ENCODE results near the gene RGS1.
"Not testable (repeated sequence)": the region's sequence is repeated elsewhere in the genome, so short reads cannot be mapped to it uniquely, and the experiment has no call there.

Gene RGS1, protein sequence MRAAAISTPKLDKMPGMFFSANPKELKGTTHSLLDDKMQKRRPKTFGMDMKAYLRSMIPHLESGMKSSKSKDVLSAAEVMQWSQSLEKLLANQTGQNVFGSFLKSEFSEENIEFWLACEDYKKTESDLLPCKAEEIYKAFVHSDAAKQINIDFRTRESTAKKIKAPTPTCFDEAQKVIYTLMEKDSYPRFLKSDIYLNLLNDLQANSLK

GRCh38 chr1:192575499-192576189, at the start of gene RGS1:
Gene RGS1 (plus strand): TSS chr1:192575773. CDS start chr1:192575793, 20 bp downstream.
- DNase-seq, result no peak

GRCh38 chr1:192527111-192527795, 48.3 kb upstream of the RGS1 start:
- no peak for DNase-seq

- no peak for DNase-seq
Measured at GRCh38 chr1:192527950-192528349, 47.6 kb upstream of the RGS1 start.

- DNase-seq, result no peak
Measured at GRCh38 chr1:192529031-192529755, 46.4 kb upstream of the RGS1 start.

DNA sequence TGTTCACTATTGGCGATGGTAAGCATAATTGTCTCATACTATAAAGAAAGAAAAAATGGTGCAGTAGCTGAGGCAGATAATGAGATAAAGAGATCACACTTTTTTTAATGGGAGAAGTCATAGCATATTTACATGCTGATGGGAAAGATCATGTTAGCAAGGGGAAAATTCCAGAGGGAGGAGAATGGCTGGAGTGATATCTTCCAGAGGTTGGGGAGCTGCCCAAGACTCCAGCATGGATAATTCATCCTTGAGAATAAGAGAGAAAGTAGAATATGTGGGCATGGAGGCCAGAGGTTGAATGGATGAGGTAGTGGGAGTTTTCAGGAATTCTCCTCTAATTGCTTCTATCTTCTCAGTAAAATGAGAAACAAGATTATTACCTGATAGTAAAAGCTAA, 45.8 kb upstream of the RGS1 start:
- no peak for DNase-seq

GRCh38 chr1:192530254-192530653, 45.3 kb upstream of the RGS1 start:
- DNase-seq, result no peak

DNA sequence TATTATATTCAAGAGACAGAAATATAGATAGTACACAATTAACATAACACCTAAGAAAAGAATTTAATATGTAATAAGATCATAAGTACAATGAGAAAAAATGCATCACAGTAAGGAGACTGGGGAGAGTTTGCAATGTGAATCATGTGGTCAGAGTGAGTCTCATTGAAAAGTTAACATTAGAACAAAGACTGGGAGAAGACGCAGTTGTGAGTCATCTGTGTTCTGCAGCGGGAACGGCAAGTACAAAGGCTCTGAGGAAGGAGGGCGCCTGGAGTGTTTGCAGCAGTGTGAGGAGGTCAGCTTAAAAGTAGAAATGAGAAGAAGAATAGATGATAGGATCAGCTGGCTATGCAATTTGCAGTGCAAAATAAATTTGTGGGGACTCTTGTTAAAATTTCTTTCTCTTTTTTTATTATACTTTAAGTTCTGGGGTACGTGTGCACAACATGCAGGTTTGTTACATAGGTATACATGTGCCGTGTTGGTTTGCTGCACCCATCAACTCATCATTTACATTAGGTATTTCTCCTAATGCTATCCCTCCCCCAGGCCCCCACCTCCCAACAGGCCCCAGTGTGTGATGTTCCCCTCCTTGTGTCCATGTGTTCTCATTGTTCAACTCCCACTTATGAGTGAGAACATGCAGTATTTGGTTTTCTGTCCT, 44.4 kb upstream of the RGS1 start:
- not testable (repeated sequence) for DNase-seq

DNA sequence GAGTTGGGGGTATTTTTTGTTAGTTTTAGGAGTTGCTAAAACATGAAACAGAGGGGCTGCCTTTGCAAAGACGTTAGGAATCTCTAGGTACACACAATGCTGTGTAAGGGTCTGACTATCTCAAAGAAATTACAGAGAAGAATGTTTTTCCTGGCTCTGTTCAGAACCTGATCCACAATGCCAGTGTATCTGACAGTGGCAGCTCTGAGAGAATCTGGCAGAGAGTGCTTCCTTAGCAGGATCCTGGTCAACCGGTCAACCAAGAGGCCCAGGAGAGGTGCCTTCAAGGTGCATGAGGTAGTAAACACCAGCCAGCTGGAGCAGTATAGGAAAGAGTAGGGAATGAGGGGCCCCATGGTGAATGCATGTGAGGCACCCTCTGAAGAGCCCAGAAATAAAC, 40.9 kb upstream of the RGS1 start:
- DNase-seq, result no peak

GRCh38 chr1:192535916-192536664, 39.5 kb upstream of the RGS1 start:
- no peak for DNase-seq

GRCh38 chr1:192538407-192539296, 36.9 kb upstream of the RGS1 start:
- DNase-seq, result no peak

GRCh38 chr1:192539297-192540092, 36.1 kb upstream of the RGS1 start:
- no peak for DNase-seq

DNA sequence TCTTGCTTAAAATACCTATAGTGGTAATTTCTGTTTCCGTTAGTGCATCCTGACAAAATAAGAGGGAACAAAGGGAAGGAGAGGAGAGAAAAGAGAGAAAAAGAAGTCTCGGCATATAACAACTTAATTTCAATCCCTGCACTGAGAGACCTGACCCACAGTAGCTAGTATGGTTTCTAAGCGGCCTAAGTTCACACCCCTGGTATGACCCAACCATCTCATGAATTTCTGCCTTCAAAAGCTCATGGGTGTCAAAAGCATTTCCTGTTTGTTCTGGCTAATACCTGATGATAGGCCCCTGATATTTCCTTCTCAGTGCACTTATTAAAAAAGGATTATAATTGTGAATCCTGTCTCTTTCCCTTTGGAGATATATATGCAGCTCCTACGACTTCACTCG, 32.1 kb upstream of the RGS1 start:
- no peak for DNase-seq

DNA sequence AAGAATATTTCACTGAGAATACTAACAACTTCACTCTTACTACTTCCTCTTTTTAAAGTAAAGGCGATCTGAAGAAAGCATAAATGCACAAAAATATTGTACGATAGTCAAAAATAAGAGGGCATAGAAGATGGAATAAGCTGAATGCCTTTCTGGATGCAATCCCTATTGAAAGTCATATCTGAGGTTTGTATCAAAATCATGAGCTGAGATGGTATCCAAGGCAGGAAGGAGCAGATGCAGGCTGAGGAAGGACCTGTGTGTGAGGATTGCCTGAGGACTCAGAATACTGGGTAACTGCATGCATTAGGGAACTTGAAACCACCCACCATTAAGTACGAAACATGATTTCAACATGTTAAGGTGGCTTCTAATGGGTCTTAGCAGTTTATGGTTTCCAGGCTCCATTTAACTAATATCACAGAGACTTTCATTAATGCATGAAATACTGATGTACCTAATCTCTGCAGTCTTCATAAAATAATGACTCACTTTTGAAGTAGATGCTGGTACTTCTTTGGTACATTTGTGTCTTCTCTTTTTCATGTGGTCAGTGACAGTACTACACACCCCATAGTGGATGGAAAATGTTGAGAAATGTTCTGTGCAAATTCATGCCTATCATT, 29.6 kb upstream of the RGS1 start:
- no peak for DNase-seq

DNA sequence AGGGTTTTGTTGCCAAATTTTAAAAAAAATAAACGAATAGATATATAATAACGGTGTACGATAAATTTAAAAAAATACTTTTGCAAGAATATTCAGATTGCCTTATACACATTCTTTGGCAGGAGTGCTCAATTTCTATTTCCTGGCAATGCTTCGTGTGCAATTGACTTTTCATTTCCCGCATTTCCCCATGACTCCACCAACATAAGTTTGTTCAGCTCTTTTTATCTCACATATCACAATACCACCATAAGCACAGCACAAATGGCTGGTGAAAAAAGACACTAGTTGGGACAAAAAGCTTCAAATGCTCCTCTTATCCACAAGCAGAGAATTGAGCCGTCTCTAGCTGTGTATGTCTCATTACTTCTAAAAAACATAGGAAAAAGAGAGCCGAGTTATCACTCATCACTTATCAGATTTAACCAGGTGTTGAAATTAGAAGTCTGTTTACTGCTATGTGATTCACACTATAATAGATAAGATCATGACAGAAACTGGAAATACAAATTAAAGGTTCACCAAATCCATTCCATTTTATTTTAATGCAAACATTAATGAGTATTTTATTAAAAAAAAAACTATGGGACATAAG, 28.9 kb upstream of the RGS1 start:
- no peak for DNase-seq

- DNase-seq, result no peak
Measured at GRCh38 chr1:192547501-192547900, 28.1 kb upstream of the RGS1 start.

DNA sequence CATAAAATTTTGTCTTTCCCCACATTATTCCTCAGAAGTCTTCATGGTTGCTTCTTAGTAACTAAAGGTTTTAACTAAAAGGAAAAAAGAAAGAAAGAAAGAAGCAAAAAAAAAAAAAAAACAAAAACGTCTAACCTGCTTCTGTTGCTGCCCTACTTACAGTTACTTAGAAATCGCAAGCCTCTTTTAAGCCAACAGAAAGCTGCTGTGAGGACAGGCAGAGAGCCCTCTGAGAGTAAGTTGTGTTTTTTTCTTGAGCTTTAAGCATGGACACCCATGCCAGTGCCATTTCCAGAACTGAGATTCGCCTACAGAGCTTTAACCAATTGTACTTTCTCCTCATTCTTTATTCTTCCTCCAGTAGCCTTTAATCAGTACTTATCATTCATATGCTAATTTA, 25.6 kb upstream of the RGS1 start:
- no peak for DNase-seq

- DNase-seq, result no peak
Measured at GRCh38 chr1:192550922-192551534, 24.5 kb upstream of the RGS1 start.

- no peak for DNase-seq
Measured at GRCh38 chr1:192552760-192553191, 22.8 kb upstream of the RGS1 start.

- DNase-seq, result no peak
Measured at GRCh38 chr1:192553741-192554140, 21.8 kb upstream of the RGS1 start.
